Stimulated activated CD8-positive, alpha-beta memory T cell treated with anti-CD3 and anti-CD28 coated beads, Interleukin-2, amount 100 ng/mL, for 1 hour (primary cell): ENCODE results near the gene HTT.

ENCODE experiments used
- DNase-seq, 2 donors: peaks; one replicate each; pipeline ENCODE4 v3.0.0-alpha.2; 2020; ENCODE audit warnings: low read depth in 2 of 2

The HTT gene

DNA sequence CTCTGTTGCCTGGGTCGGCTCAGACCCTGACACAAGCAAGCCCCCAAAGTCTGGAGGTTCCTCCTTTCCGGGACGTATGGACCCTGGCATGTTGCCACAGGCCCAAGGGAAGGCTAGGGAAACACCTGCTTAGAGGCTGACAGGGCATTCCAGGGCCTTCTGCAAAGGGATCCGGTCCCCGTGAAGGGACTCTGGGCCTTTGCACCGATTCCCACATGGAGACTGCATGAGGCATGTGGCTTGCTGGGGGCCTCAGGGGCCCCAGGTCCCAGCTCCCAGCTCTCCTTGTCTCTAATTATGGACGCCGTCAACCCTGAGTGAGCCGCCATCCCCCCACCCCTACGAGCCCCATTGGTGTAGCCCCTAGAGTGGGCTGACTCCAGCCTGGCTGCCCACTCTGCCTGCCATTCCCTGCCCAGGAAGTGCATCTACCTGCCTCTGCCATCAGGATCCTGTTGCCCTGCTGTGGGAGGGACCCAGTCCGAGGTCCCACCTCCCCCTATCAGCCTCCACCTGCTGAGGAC lies 214.2 kb downstream of the HTT start:
- DNase-seq, result no peak

GRCh38 chr4:3290476-3290875 lies 216.0 kb downstream of the HTT start:
- no peak for DNase-seq

DNA sequence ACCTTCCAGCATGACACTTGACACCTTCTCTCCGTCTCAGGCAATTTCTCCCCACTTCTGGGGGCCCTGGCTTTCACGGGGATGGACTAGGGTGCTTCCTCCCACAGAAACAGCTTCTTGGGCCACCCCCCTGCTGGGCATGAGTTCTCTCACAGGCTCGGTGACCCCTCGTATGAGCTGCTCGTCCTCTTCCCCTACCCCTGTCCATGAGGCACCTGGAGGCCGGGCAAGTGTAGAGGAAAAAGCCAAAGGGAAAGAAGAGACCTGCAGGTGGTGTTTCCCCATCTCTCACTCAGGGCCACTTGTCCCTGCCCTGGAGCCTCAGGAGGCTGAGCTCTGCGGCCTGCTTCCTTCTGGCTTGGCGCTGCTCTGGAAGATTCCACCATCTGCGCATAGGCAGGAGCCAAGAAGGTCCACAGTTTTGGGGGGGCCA lies 216.4 kb downstream of the HTT start:
- no peak for DNase-seq

- no peak for DNase-seq
These were observed 217.0 kb downstream of the HTT start for GRCh38 chr4:3291411-3291968.

- DNase-seq, result no peak
These were observed 217.6 kb downstream of the HTT start for GRCh38 chr4:3291969-3292570.

GRCh38 chr4:3292571-3293400 lies 218.3 kb downstream of the HTT start, which contains the start of gene RGS12:
RGS12 (plus strand) TSS chr4:3293021; CDS start chr4:3316171, 23,150 bp downstream.
- peak; percentile 51 to 64 for DNase-seq
